Measurements from ENCODE around the gene YIPF7.

YIPF7 gene

GRCh38 chr4:44583393-44583792 is 68.0 kb downstream of the YIPF7 start:
- no peak for DNase-seq

GRCh38 chr4:44580231-44580630 is 71.2 kb downstream of the YIPF7 start:
- no peak for DNase-seq

GRCh38 chr4:44578954-44579353 is 72.5 kb downstream of the YIPF7 start:
- DNase-seq = no peak
